PC-9 (cell line): Measurements from ENCODE around the gene ADD3. TPM values are rescaled to one million over a fixed set of nuclear protein-coding genes. Genes with fewer than 3 reads are reported as not detected.

ENCODE experiments used
- BruUV-seq: library from RNA; stranded (reverse); fragments of 400-500 nt; replicated peaks from 2 replicates; lab custom pipeline; 2021; lab: Mats Ljungman, UMichigan
- CTCF ChIA-PET: fragments of 300-600 bp; sonication (Branson Sonifier 250); formaldehyde crosslinking; loops from one replicate; lab custom pipeline; 2022; ENCODE audit warnings: antibody characterized with exemption; lab: Charles Lee
- POLR2A ChIA-PET: fragments of 300-600 bp; sonication (Branson Sonifier 250); formaldehyde crosslinking; loops from one replicate; lab custom pipeline; 2022; ENCODE audit warnings: antibody characterized with exemption; ENCODE audit not compliant: unreplicated experiment; lab: Charles Lee
- DNase-seq, 2 experiments: peaks; one replicate each; pipeline versions ENCODE4 v3.0.0 to v3.0.0-alpha.2; 2015 to 2022; ENCODE audit warnings: mixed read lengths in 1 of 2
- H2AFZ ChIP-seq: fragments of 200-600 bp; sonication (generic); 2 replicates; pipeline ENCODE4 v1.8.1; 2017; ENCODE audit warnings: antibody characterized with exemption
- H3F3A ChIP-seq: fragments of 200-600 bp; sonication (generic); 2 replicates; pipeline ENCODE4 v1.8.1; 2017; ENCODE audit warnings: antibody characterized with exemption, mild to moderate bottlenecking, low read depth; ENCODE audit not compliant: insufficient read depth
- H3K27ac ChIP-seq: fragments of 200-600 bp; sonication (generic); 2 replicates; pipeline ENCODE4 v1.6.1; 2016; ENCODE audit warnings: mixed run types
- H3K27me3 ChIP-seq: fragments of 200-600 bp; sonication (generic); 2 replicates; pipeline ENCODE4 v1.6.1; 2016; ENCODE audit warnings: low read depth, mixed run types; ENCODE audit not compliant: insufficient read depth
- H3K36me3 ChIP-seq: fragments of 200-600 bp; sonication (generic); 2 replicates; pipeline ENCODE4 v1.6.1; 2016; ENCODE audit warnings: low read depth, mixed run types
- H3K4me1 ChIP-seq: fragments of 200-600 bp; sonication (generic); replicated peaks from 2 replicates; pipeline ENCODE4 v1.6.1; 2016; ENCODE audit warnings: mixed run types; ENCODE audit not compliant: insufficient read depth
- H3K4me2 ChIP-seq: fragments of 200-600 bp; sonication (generic); 2 replicates; pipeline ENCODE4 v1.6.1; 2017; ENCODE audit warnings: mixed run types
- H3K4me3 ChIP-seq: fragments of 200-600 bp; sonication (generic); 2 replicates; pipeline ENCODE4 v1.6.1; 2016; ENCODE audit warnings: mixed run types
- H3K79me2 ChIP-seq: fragments of 200-600 bp; sonication (generic); 2 replicates; pipeline ENCODE4 v1.6.1; 2017; ENCODE audit warnings: low read depth, mixed run types
- H3K9me2 ChIP-seq: fragments of 200-600 bp; sonication (generic); 2 replicates; pipeline ENCODE4 v1.8.1; 2017; ENCODE audit warnings: mild to moderate bottlenecking; ENCODE audit not compliant: insufficient read depth
- H3K9me3 ChIP-seq: fragments of 200-600 bp; sonication (generic); 2 replicates; pipeline ENCODE4 v1.8.1; 2016; ENCODE audit warnings: low read depth; ENCODE audit not compliant: insufficient read depth
- H4K20me1 ChIP-seq: fragments of 200-600 bp; sonication (generic); 2 replicates; pipeline ENCODE4 v1.8.1; 2017; ENCODE audit not compliant: insufficient read depth
- EZH2 ChIP-seq: fragments of 200-600 bp; sonication (generic); IDR thresholded peaks from 2 replicates; pipeline ENCODE4 v1.8.0; 2017; ENCODE audit warnings: antibody characterized with exemption, low read depth
- intact Hi-C: fragments of 100-400 bp; cut with micrococcal nuclease; formaldehyde crosslinking; loops from one replicate; pipeline ENCODE4 v1.10.0; 2022; ENCODE audit not compliant: unreplicated experiment
- total RNA-seq: library from RNA; stranded (reverse); gene quantifications from 2 replicates; pipeline ENCODE4 v1.2.3, GENCODE V29; 2021
- TF ChIP-seq, protein P1 (sequence below): fragments of 200-600 bp; sonication (generic); conservative IDR thresholded peaks from 2 replicates; pipeline ENCODE4 v1.6.1; 2017; ENCODE audit warnings: mixed run types, antibody characterized with exemption, mild to moderate bottlenecking, moderate library complexity

Gene ADD3
- total RNA-seq, 1 experiment from 2014 or later = 77.7 TPM

- intact Hi-C loops = no loop called here
- Histone ChIP-seq H2AFZ (no peak overlapping the region), H4K20me1 (no peaks in the 10 kb centered on the region), H3K27ac (no peak overlapping the region), H3F3A (no peaks in the 10 kb centered on the region), H3K36me3 (no peaks in the 10 kb centered on the region), H3K4me1 (no peaks in the 10 kb centered on the region), H3K4me3 (no peak overlapping the region), H3K9me2 (no peaks in the 10 kb centered on the region), H3K27me3 (no peaks in the 10 kb centered on the region), H3K9me3 (no peaks in the 10 kb centered on the region), H3K4me2 (no peak overlapping the region), H3K79me2 (no peaks in the 10 kb centered on the region)
- no peak for TF ChIP-seq EZH2
- TF ChIP-seq, protein P1, sequence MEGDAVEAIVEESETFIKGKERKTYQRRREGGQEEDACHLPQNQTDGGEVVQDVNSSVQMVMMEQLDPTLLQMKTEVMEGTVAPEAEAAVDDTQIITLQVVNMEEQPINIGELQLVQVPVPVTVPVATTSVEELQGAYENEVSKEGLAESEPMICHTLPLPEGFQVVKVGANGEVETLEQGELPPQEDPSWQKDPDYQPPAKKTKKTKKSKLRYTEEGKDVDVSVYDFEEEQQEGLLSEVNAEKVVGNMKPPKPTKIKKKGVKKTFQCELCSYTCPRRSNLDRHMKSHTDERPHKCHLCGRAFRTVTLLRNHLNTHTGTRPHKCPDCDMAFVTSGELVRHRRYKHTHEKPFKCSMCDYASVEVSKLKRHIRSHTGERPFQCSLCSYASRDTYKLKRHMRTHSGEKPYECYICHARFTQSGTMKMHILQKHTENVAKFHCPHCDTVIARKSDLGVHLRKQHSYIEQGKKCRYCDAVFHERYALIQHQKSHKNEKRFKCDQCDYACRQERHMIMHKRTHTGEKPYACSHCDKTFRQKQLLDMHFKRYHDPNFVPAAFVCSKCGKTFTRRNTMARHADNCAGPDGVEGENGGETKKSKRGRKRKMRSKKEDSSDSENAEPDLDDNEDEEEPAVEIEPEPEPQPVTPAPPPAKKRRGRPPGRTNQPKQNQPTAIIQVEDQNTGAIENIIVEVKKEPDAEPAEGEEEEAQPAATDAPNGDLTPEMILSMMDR = no peak
- DNase-seq = no peak
- BruUV-seq = no TSS peak
- CTCF ChIA-PET = no interaction called here
- POLR2A ChIA-PET = no interaction called here
Observed at GRCh38 chr10:110115784-110116520, 108.2 kb downstream of the ADD3 start.

DNA sequence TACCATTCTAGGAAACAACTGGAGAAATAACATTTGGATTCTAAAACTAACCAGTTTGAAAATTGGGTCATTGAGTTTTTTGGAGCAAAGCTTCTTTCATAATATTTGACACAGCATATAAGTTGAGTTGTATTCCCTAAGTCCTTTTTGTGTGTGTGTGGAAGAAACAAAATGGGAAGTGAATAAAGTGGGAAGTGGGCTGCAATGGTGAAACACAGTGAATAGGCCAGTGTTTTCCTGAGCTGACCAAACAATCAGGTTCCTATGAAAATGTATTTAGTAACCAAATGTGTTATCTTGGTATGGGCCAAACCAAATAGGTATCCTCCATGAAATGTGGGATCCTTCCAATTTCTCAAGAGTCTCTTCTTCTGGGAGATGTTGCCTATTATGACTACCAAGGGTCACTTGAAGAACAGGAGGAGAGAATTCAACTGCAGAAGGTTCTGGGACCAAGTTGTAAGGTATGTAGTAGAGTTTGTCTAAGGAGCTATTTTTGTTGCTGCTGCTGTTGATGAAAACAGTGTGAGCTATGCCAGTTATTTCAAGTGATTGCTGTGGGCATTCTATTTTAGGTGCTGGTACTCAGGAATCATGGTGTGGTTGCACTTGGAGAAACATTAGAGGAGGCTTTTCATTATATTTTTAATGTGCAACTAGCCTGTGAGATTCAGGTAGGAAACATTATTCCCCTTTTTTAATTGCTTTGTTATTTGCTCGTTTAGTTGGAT is 111.3 kb downstream of the ADD3 start:
- Histone ChIP-seq H2AFZ (no peak overlapping the region), H3F3A (no peaks in the 10 kb centered on the region), H3K27ac (no peak overlapping the region), H3K9me3 (no peaks in the 10 kb centered on the region), H3K9me2 (no peaks in the 10 kb centered on the region), H3K27me3 (no peaks in the 10 kb centered on the region), H4K20me1 (no peaks in the 10 kb centered on the region), H3K79me2 (no peaks in the 10 kb centered on the region), H3K4me3 (no peak overlapping the region), H3K4me2 (no peak overlapping the region), H3K4me1 (no peaks in the 10 kb centered on the region), H3K36me3 (no peaks in the 10 kb centered on the region)
- ChIA-PET CTCF (interaction anchor here (0.7 kb wide), 1 partner anchor 132 kb away, joined by 3 read pairs; no protein-coding TSS in a partner anchor), POLR2A (no interaction called here)
- no TSS peak for BruUV-seq
- TF ChIP-seq EZH2 = no peak
- TF ChIP-seq, protein P1 = no peak
- intact Hi-C loops = no loop called here
- DNase-seq = no peak

DNA sequence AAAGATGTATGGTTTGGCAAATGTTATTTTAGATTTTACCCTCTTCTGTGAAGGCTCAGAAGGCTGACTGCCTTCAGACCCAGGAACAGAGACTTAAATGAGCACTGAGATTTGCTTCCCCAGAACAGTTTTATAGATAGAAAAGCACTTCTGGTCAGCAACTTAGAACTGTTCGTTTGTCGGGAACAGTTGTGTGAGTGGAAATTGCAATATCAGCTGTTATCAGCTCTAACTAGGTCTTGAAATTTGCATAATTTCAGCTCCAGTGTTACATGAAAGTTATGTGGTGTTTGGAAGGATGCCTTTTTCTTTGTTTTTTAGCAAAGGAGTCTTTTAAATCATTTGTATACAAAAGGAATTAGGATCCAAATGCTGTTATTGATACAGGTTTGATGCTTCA is 115.8 kb downstream of the ADD3 start:
- no peaks in the 10 kb centered on the region for H3K9me2 ChIP-seq
- POLR2A ChIA-PET = no interaction called here
- H3K79me2 ChIP-seq = no peaks in the 10 kb centered on the region
- TF ChIP-seq, protein P1 = no peak
- no peak for TF ChIP-seq EZH2
- BruUV-seq = no TSS peak
- CTCF ChIA-PET = no interaction called here
- H4K20me1 ChIP-seq = no peaks in the 10 kb centered on the region
- no peaks in the 10 kb centered on the region for H3F3A ChIP-seq
- H3K27ac ChIP-seq = no peak overlapping the region
- no peaks in the 10 kb centered on the region for H3K9me3 ChIP-seq
- H3K36me3 ChIP-seq = no peaks in the 10 kb centered on the region
- H3K4me1 ChIP-seq = no peaks in the 10 kb centered on the region
- no peak overlapping the region for H3K4me2 ChIP-seq
- no peaks in the 10 kb centered on the region for H3K27me3 ChIP-seq
- H2AFZ ChIP-seq = no peak overlapping the region
- no peak for DNase-seq
- no peak overlapping the region for H3K4me3 ChIP-seq
- intact Hi-C loops = no loop called here
